GM23338 (cell line): ENCODE data around the gene SUCLG2.

Source experiments
- CREB1 ChIP-seq: fragments of 250-450 bp; sonication (Bioruptor Pico); IDR thresholded peaks from 2 replicates; pipeline ENCODE4 v1.5.0; 2020; ENCODE audit warnings: low read depth, mild to moderate bottlenecking, moderate library complexity
- EZH2 ChIP-seq: fragments of 200-600 bp; sonication (generic); IDR thresholded peaks from one replicate; pipeline ENCODE4 v1.8.0; 2017; ENCODE audit warnings: antibody characterized with exemption, mild to moderate bottlenecking, low read depth; ENCODE audit not compliant: unreplicated experiment
- EZH2phosphoT487 ChIP-seq: fragments of 200-600 bp; sonication (generic); IDR thresholded peaks from one replicate; pipeline ENCODE4 v1.8.1; 2018; ENCODE audit warnings: antibody characterized with exemption; ENCODE audit not compliant: unreplicated experiment
- JUNB ChIP-seq: IDR thresholded peaks from one replicate; pipeline ENCODE4 v1.6.1; 2016; ENCODE audit warnings: antibody characterized with exemption; ENCODE audit not compliant: unreplicated experiment
- NANOG ChIP-seq: IDR thresholded peaks from 2 replicates; pipeline ENCODE4 v1.6.1; 2016; ENCODE audit warnings: antibody characterized with exemption, borderline replicate concordance
- POLR2AphosphoS5 ChIP-seq: IDR thresholded peaks from 2 replicates; pipeline ENCODE4 v1.6.1; 2016; ENCODE audit warnings: antibody characterized with exemption, low read depth
- REST ChIP-seq: IDR thresholded peaks from one replicate; pipeline ENCODE4 v1.6.1; 2018; ENCODE audit warnings: antibody characterized with exemption; ENCODE audit not compliant: unreplicated experiment
- STAT1 ChIP-seq: IDR thresholded peaks from one replicate; pipeline ENCODE4 v1.6.1; 2016; ENCODE audit warnings: antibody characterized with exemption; ENCODE audit not compliant: unreplicated experiment
- ZNF114 ChIP-seq: fragments of 250-450 bp; sonication (Bioruptor Pico); IDR thresholded peaks from 2 replicates; pipeline ENCODE4 v1.5.0; 2020; ENCODE audit warnings: mild to moderate bottlenecking, moderate library complexity
- ZNF331 ChIP-seq: fragments of 250-450 bp; sonication (Bioruptor Pico); IDR thresholded peaks from 2 replicates; pipeline ENCODE4 v1.5.0; 2020; ENCODE audit warnings: low read depth, mild to moderate bottlenecking, moderate library complexity
- TF ChIP-seq, protein P1 (sequence below), 2 experiments: fragments of 200-600 bp in 1 of 2; sonication (generic) in 1 of 2; conservative IDR thresholded peaks; 2 replicates each; pipeline versions ENCODE4 v1.5.1 to v1.6.1; 2016 to 2017; ENCODE audit warnings: antibody characterized with exemption in 2 of 2, low read depth in 2 of 2, mild to moderate bottlenecking in 2 of 2, moderate library complexity in 1 of 2

DNA sequence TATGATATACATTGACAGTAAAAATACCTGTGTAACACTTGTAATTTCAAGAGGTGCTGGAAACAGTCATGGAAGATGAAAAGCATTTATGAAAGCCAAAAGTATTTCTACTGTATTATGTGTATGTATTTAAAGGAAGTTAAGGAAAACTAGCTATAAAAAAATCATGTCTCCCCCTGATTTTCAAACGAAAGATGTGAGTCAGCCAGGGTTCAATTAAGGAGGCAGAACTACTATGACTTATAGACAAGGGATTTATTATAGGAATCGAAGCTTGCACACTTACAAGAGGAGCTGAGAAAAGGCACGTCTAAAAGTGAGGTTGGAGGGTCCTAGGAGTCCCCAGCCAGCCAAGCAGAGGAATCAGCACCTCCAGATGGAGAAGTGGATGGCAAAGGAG is 119.4 kb downstream of the SUCLG2 start:
- TF ChIP-seq, protein P1, sequence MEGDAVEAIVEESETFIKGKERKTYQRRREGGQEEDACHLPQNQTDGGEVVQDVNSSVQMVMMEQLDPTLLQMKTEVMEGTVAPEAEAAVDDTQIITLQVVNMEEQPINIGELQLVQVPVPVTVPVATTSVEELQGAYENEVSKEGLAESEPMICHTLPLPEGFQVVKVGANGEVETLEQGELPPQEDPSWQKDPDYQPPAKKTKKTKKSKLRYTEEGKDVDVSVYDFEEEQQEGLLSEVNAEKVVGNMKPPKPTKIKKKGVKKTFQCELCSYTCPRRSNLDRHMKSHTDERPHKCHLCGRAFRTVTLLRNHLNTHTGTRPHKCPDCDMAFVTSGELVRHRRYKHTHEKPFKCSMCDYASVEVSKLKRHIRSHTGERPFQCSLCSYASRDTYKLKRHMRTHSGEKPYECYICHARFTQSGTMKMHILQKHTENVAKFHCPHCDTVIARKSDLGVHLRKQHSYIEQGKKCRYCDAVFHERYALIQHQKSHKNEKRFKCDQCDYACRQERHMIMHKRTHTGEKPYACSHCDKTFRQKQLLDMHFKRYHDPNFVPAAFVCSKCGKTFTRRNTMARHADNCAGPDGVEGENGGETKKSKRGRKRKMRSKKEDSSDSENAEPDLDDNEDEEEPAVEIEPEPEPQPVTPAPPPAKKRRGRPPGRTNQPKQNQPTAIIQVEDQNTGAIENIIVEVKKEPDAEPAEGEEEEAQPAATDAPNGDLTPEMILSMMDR (conservative IDR thresholded peaks at IDR 0.05; ENCODE audit: low read depth in 2 of 2): no peak
- no peak for TF ChIP-seq POLR2AphosphoS5
- TF ChIP-seq REST: no peak
- no peak for TF ChIP-seq CREB1 (CRISPR knock-in tag)
- no peak for TF ChIP-seq EZH2
- TF ChIP-seq ZNF331 (CRISPR knock-in tag): no peak
- TF ChIP-seq NANOG: no peak
- TF ChIP-seq STAT1: no peak
- TF ChIP-seq EZH2phosphoT487: no peak
- TF ChIP-seq JUNB: no peak
- no peak for TF ChIP-seq ZNF114 (CRISPR knock-in tag)
